Neural progenitor cell (in vitro differentiated cells): ENCODE data around the gene SLC16A5.
"Not testable (repeated sequence)": the region's sequence is repeated elsewhere in the genome, so short reads cannot be mapped to it uniquely, and the experiment has no call there.

Source experiments
- CTCF ChIP-seq: fragments of 200-600 bp; sonication (generic); IDR thresholded peaks from 2 replicates; pipeline ENCODE4 v1.5.1; 2017; ENCODE audit warnings: antibody characterized with exemption, mild to moderate bottlenecking
- EZH2 ChIP-seq: fragments of 200-600 bp; sonication (generic); IDR thresholded peaks from 2 replicates; pipeline ENCODE4 v1.6.1; 2017; ENCODE audit warnings: antibody characterized with exemption, mild to moderate bottlenecking, moderate library complexity

- not testable (repeated sequence) for TF ChIP-seq EZH2, CTCF
Observed at GRCh38 chr17:75043789-75044188, 44.0 kb upstream of the SLC16A5 start.
